Stimulated activated CD8-positive, alpha-beta memory T cell treated with anti-CD3 and anti-CD28 coated beads, Interleukin-12 subunit alpha, Interleukin-12 subunit beta, amount 100 ng/mL, for 4 hours (primary cell): Measurements from ENCODE around the gene CELF2.
"Not testable (repeated sequence)": the region's sequence is repeated elsewhere in the genome, so short reads cannot be mapped to it uniquely, and the experiment has no call there.

Experiments
- DNase-seq: peaks from one replicate; pipeline ENCODE4 v3.0.0-alpha.2; 2020; ENCODE audit warnings: low read depth

CELF2 gene

DNA sequence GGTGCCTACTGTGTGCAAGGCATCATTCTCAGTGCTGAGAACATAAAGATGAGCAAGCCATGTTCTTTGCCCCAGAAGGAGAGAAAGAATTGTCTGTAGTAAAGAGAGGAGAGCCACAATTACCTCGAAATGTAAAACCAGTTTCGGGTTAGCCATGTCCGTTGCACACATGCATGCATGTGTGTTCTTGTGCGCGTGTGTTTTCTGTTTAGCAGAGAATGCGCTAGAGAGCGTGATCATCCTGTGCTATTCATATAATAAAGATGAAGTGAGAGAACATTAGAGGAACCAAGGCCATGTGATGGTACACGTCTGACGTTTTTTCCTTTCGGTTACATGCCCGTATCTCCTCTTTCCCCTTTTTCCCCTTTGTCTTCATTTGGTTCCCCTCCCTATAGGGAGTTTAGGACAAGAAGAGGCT, 158.2 kb downstream of the CELF2 start:
- no peak for DNase-seq

DNA sequence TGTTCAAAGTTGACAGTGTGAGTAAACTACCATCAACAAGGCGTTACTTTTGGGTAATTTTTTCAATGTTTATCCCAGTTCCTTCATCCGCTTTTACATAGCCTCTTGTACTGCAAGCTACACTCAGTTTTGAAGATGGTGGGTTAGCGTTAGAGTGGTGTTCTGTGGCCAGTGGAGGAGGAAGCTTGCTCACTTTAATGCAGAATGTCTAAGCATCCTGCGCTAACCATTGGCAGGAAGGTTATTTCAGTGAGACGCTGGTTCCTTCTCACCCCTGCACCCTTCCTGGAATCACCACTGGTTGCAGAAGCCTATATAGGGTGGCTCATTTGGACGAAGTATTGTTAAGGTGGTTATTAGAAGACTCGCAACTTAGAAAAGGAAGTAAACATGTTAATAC, 159.1 kb downstream of the CELF2 start:
- no peak for DNase-seq

DNA sequence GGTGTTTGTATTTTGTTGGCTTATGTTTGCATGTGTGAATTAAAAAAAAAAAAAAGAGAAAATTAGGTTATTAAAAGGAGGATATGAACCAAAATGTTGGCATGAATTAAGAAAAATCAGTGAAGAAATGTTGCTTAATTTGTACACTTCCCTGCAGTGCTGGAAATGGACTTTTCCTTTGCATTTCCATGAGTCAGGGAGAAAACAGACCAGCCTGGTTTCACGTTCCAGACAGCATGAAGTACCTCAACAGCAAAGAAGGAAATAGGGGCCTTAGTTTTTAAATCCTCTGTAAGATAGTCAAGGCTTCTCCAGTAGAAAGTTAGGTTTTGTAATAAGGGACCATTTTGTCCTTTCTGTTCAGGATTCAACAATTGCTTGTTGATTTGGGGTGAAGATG, 159.7 kb downstream of the CELF2 start:
- no peak for DNase-seq

DNA sequence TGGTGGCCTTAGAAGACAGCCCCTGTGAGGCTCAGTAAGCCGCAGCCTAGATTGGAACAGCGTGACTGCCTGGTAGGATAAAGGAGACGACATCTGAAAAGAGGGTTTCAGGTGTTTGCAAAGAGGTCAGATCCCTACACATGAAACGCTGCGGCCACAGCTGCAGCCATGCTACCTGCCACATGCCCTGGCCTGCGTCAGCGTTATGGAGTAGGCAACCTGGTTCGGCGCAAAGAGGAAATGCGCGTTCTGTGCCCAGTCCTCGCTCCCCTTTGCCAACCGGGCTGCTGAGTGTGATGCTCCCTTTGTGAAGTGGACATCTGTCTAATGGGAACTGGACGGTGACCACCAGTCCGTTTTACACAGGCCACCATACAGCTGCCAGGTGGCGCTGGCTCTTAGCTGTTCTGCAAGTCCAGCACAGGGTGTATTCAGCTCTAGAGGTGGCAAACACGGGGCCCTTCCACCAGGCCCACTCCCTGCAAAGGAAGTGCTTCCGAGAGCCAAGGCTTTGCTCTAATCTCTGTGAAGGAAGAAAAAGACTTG, 160.3 kb downstream of the CELF2 start:
- DNase-seq: no peak

DNA sequence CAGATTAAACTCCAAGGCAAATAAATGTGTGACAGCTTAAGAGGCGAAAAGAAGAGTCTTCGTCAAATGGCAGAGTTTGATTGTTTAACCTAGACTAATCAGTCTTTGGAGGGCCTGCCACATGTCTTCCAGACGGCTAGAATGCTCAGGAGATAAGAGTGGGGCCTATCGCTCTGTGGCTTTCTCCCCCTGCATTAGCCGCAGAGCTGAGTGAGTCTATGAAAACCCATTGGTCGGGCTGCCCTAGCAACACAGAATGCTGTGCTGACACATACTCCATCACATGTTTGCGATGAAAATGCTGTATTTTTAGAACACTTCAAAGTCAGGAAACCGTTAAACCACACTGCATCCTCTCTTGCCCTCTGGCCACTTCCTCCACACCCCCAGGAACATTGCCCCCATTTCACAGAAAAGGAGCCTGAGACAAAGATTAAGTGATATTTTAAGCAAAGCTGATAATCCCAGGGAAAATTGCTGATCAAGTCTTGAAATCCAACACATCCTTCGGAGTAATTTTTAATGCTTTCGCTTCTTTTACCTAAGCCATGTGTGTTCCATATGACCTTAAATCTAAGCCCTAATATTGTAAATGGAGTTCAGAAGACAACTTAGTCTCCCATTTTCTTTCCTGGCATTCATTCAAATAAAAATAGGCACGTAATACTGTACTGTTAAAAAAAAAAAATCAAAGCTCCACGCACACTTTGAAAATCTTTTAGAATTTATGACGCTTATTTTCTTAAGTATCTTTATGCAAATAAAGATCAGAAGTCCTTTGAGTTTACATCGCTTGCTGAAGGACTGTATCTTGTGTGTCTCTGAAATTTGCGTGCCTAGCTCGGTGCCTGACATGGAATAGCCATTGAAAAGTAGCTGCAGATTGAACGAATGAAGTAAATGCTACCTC, 161.2 kb downstream of the CELF2 start:
- peak; percentile 72 for DNase-seq

DNA sequence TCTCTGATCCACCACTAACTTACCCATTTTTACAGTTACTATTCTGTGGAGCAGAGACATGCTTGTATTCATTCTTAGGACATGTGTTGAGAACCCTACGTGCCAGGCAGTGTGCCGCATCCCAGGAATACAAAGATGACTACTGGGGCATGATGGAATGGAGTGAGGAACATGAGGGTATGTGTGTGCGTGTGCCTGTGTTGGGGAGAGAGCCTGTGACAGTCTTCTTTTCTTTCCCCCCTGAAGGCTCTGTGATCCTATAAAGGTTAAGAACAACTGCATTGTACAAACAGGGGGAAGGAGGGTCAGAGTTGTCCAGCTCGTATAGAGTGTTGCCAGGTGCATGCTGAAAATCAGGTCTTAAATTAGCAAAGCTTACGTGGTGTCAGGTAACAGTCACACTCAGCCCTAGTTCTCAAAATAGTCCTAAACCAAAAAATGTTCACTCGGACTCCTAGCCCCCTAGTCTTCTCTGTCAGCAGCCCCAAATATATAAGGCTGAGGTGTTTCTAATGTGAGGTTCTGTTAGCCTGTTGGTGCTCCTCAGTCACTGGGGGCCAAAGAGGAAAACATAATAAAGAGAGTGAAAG, 161.9 kb downstream of the CELF2 start:
- no peak for DNase-seq

DNA sequence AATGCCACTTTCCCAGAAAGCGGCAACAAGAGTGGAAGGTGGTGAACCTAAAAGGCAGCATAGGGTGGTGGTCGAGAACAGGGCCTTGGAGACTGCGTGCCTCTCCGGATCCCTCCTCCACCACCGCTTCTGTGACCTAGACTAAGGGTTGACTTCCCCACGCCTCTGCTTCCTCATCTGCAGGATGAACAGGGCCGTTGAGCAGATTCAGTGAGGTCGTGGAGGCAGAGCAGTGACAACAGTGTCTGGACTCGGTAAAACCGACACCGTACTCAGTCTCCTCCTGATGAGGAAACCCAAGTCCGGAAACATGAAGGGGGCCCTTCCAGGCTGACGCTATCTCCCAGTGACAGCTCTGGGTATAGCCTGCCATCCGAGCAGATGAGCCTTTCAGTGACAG, 162.6 kb downstream of the CELF2 start:
- DNase-seq: peak; percentile 40

DNA sequence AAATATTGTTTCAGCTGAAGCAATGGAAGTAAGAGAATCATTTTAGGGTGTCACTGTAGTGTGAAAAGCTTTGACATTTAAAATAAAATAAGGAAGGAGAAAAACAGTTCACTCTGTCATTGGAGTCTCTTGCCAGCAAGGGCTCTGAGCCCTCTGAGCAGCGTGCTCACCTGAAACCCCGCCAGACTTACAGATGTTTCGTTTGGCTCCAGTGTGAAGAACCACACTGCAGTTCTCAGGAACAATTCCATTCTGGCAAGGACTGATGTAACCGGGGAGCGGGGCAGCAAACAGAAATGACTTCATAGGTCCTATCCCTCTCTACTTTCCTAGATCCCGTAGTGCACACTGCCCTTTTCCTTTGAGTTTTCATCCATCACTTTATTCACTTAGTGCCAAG, 164.3 kb downstream of the CELF2 start:
- DNase-seq: no peak

DNA sequence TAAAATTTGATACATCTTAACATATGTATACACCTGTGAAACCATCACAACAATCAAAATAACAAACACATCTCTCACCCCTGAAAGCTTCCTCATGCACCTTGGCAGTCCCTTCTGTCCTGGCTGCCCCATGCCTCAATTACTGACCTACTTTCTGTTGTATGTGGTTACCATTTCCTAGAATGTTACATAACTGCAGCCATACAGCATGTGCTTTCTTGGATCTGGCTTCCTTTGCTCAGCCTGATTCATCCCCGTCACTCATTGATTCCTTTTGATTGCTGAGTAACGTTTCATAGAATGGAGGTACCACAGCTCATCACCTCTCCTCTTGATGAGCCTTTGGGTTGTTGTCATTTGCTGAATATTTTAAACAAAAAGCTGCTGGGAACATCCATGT, 165.3 kb downstream of the CELF2 start:
- no peak for DNase-seq

DNA sequence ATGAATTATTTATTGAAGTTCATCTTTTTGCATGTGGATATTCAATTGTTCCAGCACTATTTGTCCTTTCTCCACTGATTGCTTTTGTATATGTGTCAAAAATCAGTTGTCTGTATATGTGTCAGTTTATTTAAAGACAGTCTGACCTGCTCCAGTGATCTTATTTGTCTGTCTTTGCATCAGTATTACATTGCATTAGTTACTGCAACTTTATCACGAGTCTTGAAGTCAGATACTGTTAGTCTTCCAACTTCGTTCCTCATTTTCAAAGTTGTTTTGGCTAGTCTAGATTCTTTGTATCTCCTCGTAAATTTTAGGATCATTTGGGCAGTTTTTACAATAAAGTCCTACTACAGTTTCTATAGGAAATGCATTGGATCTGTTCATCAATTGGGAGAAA, 166.4 kb downstream of the CELF2 start:
- no peak for DNase-seq

DNA sequence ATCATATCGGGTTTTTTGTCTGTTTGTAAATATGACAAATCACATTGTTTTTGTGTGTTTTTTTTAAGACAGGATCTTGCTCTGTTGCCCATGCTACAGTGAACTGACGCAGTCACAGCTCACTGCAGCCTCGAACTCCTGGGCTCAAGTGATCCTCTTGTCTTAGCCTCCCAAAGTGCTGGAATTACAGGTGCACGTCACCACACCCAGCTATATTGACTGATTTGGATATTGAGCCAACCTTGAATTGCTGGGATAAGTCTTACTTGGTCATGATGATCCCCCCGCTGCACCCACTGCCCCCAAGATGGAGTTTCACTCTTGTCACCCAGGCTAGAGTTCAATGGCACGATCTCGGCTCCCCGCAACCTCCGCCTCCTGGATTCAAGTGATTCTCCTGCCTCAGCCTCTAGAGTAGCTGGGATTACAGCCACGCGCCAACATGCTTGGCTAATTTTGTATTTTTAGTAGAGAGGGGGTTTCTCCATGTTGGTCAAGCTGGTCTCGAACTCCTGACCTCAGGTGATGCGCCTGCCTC, 167.5 kb downstream of the CELF2 start:
- DNase-seq: not testable (repeated sequence)

DNA sequence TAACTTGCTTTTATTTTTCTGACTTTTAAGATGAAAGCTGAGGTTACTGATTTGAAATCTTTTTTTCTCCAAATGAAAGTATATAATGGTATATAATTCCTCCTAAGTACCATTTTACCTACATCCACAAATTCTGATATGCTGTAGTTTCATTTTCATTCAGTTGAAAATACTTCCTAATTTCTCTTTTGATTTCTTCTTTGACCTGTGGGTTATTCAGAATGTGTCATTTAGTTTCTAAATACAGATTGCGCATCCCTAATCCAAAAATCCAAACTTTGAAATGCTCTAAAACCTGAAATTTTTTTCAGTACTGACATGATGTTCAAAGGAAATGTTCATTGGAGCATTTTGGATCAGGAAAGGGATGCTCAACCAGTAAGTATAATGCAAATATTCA, 168.7 kb downstream of the CELF2 start:
- DNase-seq: no peak

DNA sequence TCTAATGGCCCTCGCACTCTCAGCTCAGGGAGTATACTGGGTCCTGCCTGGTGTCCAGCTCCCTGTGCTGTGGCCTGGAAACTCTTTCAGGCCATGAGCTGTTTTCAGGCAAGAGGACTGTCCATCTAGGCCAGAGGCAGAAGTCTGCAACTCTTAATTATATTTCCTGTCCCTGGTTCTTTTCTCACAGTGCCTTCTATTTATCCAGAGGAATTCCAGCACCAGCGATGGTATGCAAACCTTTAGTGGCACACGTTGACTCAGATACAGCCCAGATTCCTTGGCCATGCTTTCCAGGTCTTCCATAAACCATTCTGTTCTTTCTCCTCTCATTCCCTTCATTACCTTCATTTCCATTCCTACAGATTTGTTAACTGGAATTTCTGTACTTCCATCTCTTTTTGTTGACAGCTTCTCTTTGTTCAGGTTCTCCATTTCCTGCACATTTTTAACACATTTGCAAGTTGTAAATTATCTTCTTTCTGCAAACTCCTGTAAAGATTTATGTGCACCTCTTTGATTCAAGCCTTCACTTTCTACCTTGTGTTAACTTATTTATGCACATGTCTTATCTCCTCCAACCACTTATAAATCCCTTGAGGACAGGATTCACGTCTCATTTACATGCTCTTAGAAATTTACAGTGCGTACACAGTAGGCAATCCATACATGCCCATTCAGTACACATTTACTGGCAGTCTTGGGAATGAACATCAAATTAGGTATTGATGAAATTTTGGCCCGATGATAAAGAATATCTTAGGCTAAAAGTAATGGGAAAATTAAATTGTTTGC, 172.1 kb downstream of the CELF2 start:
- DNase-seq: no peak

DNA sequence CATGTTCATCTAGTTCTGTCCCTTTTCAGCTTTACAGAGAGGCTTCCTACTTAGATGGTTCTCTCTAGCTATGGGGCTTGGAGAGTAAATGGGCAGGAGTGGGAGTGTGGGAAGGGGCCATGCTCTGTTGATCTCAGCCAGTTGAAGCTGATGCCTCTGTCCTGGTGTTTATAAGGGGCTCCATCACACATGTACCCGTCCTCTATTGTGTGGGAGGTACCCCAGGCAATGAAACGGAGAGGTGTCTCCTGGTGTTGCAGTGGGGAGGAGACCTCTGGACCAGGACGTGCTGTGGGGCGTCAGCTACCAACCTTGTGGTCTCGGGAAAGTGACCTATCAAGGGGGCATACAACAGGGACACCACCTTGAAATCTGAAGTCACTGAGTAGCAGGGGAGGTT, 173.5 kb downstream of the CELF2 start:
- DNase-seq: no peak

DNA sequence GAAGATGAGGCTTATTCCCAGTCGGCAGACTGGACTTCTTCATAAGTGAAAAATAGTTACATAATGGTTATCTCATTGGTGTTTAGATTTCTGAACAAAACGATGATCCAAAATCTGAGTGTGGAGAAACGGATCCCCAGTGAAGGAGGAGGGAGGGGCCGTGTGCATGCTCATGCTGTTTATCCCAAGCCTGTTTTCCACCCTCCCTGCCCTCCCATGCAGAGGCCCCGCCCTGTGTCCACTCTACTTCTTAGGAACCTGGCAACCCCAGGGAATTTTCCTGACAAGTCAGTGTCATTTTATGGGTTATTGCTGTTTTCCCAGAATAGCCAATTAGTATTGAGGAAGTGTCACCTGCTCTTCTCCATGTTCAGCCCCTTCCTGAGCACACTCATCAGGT, 174.0 kb downstream of the CELF2 start:
- DNase-seq: no peak

DNA sequence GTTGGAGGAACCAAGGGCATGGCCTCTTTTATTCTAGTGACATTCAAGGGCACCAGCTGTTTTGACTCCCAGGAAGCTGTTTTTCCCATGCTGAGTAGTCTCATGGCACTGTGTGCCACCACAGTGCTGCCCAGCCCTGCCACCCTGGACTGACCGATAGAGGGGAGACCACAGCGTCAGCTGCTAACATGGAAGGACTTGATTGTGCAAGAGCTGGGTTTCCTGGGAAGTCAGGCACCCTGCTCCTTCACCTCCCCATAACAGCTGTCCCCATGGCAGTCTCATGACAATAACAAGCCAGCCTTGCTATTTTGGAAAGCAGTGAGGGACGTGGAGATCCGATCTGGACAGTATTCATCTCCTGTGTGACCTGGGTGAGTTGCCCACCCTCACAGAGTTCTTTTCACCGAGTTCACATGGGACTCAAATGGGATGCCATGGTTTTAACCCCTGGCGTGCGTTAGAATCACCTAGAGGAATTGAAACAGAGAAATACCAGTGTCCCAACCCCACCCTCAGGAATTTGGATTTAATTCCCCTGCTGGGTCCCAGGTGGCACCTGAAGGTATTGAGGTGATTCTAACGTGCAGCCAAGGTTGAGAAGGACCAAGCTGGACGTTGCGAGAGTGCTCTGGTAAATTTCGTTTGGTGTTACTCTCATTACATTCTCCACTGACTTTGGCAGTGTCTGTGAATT, 174.8 kb downstream of the CELF2 start:
- no peak for DNase-seq

DNA sequence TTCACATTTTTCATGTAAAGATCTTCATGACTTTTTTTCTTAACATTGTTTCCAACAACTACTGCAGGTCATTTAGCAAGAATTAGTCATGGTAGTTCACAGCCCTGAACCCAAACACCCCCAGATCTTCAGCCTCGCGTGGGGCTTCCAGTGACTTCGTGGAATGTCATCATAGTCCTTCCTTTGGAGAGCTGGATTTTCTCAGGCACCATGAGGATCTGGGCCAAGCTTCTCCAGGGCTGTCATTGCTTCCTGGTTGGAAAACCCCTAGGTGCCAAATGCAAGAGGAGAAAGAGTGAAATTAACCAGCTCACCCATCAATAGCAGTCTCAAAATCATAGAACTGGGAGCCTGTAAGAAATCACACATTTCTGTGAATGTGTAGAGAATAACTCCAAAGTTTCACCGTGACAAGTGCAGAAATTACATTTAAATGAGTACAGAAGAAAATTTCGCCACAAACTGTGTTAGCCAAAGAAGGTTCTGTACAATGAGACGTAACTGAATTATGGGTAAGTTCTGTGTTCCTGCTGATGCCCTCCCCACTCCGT, 175.4 kb downstream of the CELF2 start:
- DNase-seq: no peak

DNA sequence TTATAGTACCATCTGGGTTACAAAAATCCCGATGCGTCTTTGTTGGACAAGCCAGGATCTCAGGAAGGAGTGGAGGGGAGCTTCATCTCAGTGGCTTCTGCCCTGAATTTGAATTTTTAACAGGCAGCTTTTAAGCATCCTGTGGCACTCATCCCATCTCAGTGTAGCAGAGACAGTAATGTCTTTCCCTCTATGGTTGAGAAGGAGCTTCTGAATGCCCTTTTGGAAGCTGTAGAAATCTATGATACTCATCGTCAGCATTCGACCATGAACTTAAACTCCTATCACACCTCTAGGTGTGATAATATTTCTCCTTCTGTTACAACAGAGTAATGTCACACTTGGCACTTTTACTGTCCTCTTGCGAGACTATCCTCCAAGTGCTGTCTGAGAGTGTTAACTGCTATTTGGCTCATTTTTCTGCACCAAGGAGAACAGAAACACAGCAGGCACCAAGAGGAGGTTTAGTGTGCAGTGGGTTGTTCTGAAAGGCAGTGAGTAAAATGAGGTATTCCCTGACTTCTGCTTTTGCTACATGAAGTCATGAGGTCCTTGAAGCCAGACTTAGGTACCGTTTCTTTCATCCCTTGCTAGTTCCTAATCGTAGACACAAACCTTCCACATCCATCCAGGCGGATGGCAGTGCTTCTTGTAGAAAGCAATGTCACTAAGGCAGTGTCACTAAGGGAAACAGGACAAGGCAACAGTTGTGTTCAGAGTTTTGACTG, 177.4 kb downstream of the CELF2 start:
- DNase-seq: no peak

DNA sequence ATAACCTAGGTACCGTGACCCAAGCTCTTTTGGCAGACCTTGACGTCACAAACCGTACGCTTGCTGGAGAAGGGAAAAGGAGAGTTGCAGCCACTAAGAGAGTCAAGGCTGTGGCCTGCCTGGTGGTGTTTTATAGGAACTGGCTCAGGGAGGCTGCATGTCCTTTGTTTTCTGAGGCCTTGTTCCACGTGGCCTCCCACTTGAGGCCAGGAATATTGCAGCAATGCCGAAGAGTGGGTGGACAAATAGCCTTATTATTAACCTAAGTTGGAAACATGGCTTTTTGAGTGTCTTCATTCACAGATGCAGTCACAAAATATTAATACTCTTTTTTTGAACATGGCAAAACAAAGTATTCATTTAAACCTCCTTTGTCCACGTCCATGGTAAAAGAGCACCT, 178.0 kb downstream of the CELF2 start:
- DNase-seq: no peak

DNA sequence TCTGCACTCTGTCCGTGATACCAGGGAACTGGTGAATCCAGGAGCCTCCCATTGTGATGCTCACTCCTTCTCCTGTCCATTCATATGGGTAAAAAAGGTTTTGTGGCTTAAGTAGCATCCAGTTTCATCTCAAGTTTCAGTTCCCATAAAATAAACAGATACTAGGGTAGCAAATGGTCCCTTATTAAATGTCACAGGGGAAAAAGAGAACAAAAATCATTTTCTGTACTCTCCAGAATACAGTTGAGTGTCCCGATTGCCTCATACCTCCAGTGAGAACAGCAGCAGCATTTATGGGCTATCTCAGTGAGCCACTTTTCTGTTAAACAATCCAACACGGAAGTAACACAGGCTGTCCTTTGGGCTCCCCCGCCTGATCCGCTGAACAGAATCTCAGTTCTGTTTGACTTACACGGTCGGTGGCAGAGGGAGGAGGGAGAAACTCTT, 179.6 kb downstream of the CELF2 start:
- DNase-seq: no peak

DNA sequence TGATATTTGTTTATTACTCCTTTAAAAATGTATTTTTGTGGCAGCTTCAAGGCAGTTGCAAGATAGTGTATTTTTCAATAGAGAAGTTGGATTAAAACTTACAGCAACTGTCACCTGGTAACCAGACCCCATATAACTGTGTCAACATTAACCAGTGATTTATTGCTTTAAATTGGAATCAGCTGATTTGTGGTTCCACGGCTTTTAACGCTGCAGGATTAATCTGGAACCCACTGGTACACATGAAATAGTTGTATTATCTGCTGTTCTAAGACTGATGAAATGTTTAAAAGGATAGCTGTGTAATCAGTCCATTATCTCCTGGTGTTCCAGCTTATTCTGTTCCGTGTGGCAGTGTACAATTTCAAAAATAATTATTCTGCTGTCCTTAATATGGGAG, 180.2 kb downstream of the CELF2 start:
- DNase-seq: no peak
